Endometrial microvascular endothelial cells (primary cell): Measurements from ENCODE around the gene COL27A1. TPM values are rescaled to one million over a fixed set of nuclear protein-coding genes. Genes with fewer than 3 reads are reported as not detected.

Experiments used
- in situ Hi-C: cut with HindIII; loops from 2 replicates; pipeline ENCODE4 v1.10.0; 2017; ENCODE audit warnings: low sequenced_read_pairs, low pct_unique_long_range_greater_than_20kb; ENCODE audit errors: inconsistent ontology term
- total RNA-seq: library from RNA; depleted of rRNA; stranded (reverse); fragments of >200 nt; gene quantifications from one replicate; pipeline ENCODE4 v1.2.3, GENCODE V29; 2015; ENCODE audit errors: inconsistent ontology term

The COL27A1 gene
- total RNA-seq, 1 donor from 2014 or later, result 17.4 TPM

DNA sequence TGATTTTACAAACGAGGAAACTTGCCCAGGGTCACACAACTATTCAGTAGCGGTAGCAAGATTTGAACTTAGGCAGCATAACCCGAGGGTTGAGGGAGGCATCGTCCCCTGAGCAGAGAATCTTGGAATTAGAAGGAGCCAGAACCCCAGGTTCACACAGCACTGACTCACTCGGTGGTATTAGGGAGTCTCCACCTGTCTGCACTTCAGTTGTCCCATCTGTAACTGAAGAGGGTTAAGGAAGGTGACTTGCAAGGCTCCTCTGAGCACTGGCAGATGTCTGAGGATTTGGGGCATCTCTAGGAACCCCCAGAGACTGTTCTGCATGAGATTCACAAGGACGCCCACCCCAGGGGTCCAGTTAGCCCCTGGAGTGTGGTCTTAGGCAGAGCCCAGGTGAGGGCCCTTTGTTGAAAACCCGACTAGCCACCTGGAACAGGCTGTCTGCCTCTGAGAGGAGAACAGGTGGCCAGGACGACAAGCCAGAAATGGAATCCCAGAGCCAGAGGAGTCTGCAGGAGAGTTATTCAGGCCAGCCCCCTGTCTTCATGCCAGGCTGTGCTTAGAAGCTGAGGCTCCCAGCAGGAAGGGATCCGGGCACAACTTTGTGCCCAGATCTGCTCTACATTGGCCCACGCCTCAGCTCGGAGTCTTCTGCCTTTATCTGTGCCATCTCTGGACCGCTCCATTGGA is 117.5 kb downstream of the COL27A1 start:
- in situ Hi-C loops, result no loop called here

DNA sequence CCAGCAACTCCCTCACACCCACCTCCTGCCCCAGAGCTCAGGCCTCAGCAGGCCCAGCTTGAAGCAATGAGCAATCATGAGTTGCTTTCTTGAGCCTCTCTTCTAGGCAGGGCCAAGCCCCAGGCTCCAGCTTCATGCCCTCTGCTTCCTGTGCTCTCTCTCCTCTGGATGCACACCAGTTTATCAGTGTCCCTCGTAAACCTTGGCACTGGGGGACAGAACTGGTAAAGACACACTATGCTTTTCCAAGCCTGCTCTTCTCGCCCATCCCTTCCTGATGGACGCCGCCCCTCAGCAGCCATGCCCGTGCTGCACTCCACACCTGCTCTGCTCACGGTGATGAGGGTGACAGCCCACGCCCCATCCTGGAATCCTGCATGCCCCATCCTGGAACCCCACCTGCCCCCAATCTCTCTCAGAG is 118.1 kb downstream of the COL27A1 start:
- in situ Hi-C loops, result no loop called here

DNA sequence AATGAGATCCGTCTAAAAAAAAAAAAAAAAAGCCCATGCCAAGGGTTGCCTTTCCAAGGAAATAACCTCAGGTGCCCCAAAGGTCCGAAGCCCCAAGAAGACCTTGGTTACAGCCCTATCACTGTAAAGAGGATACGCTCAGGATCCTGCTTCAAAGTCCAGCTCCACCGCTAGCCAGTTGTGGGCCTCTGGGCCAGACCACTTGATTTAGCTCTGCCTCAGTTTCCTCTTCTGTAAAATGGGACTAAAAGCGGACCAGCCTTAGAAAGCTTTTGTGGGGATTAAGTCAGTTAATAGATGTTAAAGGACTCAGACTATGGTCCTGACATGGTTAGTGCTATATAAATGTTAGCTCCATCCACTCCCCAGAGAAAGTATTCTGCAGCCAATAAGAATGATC is 118.9 kb downstream of the COL27A1 start:
- in situ Hi-C loops, result no loop called here

DNA sequence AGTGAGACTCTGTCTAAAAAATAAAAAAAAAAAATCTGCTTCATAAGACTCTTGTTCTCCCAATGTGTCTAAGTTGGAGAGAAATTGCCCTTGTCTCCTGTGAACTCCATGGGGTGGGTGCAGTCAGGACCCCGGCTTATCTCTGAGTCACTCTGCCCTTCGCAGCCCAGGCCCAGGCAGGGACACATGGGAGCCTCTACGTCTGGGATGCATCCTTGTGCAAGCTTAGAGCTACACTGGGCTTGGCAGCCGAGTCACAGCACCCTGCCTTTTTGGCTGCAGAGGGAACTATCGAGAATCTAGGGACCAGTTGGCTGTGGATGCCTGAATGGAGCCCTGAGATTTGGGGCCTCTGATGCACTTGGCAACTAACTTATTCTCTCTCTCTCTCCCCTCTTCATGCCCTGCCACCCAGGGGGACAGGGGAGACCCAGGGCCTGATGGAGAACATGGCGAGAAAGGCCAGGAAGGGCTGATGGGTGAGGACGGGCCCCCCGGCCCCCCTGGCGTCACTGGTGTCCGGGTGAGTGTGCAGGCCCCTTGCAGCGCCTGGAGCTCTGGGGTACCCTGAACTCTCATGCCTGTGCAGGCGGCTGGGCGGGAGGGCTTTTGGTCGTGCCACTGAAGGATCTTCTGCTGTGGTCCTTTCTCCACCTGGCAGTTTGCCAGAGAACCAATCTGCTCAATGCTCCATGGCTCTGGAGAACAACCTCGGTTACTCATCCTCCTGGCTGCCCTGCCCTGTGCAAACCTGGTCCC is 120.1 kb downstream of the COL27A1 start:
- in situ Hi-C loops, result no loop called here

DNA sequence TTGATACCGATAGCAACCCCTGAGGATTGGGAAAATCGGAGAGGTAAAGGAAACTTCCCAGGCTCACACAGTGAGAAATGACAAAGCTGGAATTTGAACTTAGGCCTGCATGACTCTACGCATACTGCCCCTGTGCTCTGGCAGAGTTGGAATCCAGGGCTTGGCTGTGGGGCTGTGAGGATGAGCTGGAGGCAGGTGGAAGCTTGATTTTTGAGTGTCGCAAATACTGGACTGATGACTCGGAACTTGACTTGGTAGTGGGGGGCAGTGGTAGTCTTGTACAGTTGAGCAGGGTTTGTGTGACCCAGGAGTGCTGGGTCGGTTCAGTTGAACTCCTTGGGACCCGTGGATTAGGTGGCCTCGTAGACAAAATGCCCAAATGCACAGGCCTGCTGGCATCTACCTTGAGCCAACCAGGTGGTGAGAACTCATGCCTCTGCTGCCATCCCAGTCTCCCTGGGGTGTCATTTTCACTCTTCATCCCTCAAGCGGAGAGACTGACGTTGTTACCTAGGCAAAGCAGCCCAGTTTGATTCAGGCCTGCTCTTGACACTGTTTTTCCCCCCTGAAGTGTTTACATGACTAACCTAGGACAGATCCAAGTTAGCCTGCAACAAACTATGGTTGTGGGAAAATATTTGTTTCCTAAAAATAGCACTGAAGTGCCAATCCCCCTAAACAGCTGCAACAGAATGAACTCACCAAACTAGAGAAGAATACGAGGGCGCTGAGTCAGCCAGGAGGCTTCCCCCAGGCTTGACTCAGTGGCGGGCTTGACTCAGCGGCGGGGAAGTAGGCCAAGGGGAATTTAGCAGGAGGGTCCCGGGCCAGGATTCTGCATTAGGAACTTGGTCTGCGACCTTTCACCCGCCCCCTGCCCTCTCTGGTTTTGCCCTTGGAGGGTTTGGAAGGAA is 121.8 kb downstream of the COL27A1 start:
- in situ Hi-C loops, result no loop called here

DNA sequence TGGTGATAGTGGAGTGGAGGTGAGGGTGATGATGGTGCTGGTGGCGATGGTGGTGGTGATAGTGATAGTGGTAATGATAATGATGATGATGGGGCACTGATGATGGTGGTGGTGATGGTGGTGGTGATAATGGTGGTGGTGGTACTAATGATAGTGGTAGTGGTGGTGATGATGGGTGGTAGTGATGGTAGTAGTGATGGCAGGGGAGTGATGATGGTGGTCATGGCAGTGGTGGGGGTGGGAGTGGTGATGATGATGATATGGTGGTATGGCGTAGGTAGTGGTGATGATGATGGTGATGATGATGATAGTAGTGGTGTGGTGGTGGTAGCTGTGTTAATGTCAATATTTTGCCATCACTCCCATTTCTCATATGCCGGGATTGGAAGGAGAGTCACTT is 123.0 kb downstream of the COL27A1 start:
- in situ Hi-C loops, result no loop called here

DNA sequence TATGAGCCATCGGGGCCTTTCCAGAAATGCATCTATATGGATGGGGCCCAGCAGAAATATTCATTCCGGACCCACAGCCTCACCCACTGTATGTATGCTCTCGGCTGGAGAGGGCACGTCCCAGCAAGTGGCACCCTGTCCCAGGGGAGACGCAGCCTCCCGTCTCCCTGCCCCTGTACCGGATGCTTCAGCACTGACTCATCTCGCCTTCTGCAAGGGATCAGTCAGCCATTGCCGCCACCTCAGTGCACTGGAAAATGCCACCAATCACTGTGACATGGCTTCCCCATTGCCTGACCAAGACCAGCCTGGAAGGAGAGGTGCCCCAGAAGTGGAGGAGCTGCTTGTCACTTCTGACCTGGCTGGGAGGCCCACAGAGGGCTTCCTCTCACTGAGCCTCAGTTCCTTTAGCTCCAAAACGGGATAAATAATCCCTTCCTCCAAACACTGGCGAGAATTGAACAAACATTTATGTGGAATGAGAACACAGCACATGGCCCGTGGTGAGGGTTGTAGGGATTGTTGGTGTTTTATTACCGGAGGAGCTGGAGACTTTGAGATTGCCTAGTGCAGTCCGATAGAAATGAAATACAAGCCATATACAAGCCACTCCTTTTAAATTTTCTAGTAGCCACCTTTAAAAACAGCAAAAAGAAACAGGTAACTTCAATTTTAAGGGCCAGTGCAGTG is 123.7 kb downstream of the COL27A1 start:
- in situ Hi-C loops, result no loop called here

DNA sequence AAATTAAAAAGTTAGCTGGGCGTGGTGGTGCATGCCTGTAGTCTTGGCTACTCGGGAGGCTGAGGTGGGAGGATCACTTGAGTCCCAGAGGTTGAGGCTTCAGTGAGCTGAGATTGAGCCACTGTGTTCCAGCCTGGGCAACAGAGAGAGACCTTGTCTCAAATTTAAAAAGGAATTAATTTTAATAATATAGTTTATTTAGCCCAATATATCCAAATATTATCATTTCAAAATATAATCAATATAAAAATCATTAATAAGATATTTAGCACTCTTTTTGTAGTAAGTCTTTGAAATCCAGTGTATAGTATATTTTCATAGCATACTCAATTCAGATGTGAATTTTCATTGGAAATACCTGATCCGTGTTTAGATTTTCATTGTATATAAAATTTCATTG is 124.4 kb downstream of the COL27A1 start:
- in situ Hi-C loops, result no loop called here

DNA sequence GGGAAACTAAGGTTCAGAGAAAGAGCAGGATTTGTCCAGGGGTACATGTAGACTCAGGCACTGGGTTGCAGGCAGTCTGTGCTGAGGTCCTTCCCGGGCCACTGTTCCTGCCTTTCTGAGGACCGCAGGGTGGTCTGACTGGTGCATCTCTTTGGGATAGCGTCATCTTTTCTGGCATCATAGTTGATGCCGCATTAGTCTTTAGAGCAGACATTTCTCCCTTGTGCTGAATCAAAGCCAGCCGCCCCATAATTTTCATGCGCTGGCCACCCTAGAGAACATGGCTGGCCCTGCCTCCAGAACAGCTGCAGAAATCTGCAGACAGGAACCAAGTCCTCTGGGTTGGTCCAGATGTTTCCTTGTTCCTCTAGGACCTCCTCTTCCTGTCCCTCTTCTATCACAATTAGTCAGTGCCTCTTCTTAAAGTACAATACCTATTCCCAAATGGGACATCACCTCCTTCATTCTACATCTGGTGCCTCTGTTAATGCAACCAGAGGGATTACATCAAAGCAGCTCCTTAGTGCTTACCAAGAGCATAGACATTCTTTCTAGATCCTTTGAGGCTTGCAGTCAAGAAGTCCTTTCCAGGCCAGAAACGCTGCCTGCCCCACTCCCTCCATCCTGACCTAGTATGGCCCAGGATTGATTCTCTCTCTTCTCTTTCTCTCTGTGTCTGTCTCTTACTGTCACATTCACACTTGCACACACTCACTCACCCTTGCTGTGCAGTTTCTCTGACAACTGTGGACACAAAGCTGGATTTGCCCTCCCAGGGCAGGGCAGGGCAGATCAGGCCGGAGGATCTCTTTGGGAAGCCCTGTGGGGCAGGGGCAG is 125.5 kb downstream of the COL27A1 start:
- in situ Hi-C loops, result no loop called here

DNA sequence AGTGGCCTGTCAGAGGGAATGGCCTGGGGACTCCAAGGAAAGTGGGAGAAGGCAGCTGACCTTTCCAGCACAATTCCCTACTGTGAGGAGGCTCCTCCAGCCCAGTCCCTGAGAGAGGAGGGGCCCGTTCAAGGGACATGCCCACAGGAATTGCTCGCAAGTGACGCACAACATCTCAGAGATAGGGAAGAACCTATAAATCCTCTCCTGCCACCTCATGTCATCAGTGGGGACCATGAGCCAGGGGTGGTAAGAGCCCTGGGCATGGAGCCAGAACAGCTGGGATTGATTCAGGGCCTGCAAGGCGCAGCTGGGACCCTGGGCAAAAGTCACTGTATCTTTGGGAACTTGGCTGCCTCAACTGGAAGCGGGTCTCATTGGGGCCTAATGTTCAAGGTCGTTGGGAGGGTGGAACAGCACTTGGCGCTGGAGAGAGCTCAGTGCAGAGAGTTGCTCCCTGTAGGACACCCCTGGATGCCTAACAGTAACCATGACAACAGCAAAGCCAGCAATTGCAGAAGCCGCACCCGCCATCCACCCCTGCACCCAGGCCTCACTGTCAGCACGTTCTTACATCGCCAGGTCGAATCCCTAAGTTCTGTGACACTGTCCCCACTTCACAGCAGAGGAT is 126.3 kb downstream of the COL27A1 start:
- in situ Hi-C loops, result no loop called here

DNA sequence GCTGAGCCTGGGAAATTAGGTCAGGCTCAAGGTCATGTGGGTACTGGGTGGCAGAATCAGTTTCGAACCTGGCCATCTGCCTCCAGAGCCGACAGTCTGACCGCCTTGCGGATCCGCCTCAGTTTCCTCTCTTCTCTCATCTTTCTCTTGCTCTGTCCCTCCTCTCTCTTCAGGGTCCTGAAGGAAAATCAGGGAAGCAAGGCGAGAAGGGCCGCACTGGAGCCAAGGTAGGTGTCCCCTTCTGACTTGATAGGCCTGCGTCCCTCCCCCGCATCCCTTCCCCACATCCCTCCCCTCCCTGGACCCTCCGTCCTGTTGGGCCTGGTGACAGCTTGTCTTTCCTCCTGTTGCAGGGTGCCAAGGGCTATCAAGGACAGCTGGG is 126.8 kb downstream of the COL27A1 start:
- in situ Hi-C loops, result no loop called here

DNA sequence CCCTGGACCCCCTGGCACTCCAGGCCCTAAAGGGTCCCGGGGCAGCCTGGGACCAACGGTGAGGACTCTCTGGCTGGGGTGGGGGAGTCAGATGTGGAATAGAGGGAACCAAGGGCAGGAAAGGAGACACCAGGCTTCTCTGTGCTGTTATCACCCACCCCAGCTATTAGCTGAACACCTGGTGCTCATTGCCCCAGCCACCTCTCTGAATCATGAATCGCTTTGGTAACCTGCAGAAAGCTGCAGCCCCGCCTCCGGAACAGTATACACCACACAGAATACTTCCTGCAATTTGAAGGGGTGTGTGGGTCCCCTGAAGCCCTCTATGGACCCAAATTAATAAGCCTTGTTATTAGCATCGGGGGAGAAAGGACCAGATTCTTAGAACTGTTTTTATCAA is 127.2 kb downstream of the COL27A1 start:
- in situ Hi-C loops, result no loop called here

DNA sequence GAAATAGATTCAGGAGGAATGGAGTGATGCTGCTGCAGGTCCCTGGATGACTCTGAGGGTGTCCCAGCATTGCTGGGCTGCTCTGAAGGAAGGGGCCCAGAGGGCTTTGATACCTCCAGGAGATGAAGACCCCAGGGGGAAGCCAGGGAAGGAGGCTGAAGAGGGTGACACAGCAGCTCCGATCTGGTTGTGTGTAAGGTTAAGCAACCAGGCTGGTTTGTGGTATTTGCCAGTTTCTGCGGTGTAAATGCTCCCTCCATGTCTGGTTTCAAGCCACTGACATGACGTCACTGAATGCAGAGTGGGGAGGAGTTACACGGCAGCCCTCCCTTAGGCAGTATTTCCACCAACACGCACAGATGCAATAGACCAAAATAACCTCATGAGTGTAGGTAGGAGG is 127.6 kb downstream of the COL27A1 start:
- in situ Hi-C loops, result no loop called here

DNA sequence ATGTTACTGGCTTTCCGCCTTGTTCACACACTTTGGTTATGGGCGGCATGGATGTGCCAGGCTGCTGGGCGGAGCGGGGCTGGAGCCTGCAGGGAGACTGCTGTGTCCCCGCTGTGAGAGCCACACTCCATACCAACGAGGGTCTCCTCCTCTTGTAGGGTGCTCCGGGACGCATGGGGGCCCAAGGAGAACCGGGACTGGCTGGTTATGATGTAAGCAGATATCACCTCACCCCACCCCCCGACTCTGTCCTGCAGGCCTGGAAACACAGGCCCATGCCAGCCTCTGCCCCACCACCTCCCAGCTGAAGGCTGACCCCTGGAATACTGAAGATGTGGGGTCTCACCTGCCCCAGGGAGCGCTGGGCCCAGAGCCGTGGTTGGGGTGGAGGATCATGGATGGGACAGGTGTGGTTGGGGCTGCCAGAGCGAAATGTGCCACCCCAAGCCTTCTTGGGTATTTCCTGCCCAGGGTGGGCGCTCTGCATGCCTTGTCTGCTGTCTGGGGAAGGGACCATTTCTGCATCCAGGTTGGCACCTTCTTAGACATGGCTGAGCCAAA is 128.3 kb downstream of the COL27A1 start:
- in situ Hi-C loops, result no loop called here

DNA sequence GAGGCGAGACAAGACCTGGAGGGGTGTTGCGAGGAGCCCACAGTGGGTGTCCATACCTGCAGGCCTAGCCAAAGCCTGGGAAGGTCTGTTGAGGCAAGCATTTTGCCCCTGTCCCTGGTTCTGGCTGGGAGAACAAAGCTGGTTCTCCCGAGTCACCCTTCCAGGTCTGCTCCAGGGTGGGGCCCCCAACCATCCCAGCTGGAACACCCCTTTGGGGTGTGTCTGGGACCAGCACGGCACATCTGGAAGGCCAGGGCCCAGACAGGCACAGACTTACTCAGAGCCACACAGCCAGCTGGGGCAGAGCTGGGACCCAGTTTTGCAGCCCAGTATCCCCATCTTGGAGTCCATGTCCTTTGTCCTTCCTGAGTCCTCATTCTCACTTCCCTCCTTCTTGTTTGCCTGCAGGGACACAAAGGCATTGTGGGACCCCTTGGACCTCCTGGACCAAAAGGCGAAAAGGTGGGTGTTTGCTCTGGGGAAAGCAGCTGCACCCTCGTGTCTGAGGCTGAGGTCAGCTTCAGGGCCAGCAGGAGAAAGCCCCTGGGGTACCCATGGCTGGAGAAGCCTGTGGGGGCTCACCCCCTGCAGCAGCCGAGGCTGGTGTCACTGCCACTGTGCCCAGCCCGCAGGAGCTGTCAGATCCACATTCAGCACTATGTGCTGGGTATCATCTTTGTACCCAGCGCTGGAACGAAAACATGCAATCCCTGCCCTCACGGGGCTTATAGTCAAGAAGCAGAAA is 129.2 kb downstream of the COL27A1 start:
- in situ Hi-C loops, result no loop called here

DNA sequence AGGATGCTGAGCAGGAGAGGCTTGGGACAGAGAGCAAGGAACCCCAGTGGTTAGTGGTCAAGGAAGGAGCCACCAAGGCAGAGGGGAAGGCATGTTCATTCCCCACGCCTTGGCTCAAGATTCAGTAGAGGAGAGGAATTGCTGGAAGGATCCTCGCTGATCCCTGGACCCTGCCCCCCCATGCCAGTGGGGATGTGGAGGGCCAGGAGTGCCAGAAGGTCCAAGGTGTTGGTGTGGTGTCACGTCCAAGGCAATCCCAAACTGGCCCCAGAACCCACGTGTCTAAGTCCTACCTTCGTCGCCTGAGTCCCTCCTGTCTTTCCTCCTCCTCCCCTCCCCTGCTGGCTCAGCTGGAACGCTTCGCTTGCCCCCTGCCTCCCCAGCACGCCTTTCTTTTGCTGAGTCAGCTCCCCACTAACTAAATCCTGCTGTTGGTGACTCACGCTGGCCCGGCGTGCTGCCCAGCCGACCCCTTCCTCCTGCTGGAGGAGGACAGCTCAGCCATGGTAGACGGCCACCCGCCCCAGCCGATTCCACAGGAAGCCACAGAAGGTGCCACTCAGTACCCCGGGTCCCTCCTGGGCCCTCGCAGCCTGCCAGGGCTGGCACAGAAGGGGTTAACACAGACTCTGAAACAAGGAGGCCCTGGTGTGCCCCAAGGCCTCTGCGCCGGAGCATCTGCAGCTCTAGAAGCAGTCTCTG is 130.0 kb downstream of the COL27A1 start:
- in situ Hi-C loops, result no loop called here
